SK-MEL-5 (cell line): Measurements from ENCODE around the gene ASIC2. TPM values are rescaled to one million over a fixed set of nuclear protein-coding genes. Genes with fewer than 3 reads are reported as not detected.

Source experiments
- DNase-seq: peaks from one replicate; pipeline ENCODE4 v3.0.0-alpha.2; 2016; ENCODE audit warnings: low read depth, low spot score
- in situ Hi-C: cut with HindIII; loops from 2 replicates; pipeline ENCODE4 v1.10.0; 2016; ENCODE audit warnings: low sequenced_read_pairs, high pct_unique_total_duplicates, low pct_unique_long_range_greater_than_20kb
- total RNA-seq: library from RNA; depleted of rRNA; stranded (reverse); fragments of >200 nt; shearing (Covaris generic); gene quantifications from 2 replicates; pipeline ENCODE4 v1.2.3, GENCODE V29; 2014

Gene ASIC2
- total RNA-seq, 1 experiment from 2014 or later = not detected

DNA sequence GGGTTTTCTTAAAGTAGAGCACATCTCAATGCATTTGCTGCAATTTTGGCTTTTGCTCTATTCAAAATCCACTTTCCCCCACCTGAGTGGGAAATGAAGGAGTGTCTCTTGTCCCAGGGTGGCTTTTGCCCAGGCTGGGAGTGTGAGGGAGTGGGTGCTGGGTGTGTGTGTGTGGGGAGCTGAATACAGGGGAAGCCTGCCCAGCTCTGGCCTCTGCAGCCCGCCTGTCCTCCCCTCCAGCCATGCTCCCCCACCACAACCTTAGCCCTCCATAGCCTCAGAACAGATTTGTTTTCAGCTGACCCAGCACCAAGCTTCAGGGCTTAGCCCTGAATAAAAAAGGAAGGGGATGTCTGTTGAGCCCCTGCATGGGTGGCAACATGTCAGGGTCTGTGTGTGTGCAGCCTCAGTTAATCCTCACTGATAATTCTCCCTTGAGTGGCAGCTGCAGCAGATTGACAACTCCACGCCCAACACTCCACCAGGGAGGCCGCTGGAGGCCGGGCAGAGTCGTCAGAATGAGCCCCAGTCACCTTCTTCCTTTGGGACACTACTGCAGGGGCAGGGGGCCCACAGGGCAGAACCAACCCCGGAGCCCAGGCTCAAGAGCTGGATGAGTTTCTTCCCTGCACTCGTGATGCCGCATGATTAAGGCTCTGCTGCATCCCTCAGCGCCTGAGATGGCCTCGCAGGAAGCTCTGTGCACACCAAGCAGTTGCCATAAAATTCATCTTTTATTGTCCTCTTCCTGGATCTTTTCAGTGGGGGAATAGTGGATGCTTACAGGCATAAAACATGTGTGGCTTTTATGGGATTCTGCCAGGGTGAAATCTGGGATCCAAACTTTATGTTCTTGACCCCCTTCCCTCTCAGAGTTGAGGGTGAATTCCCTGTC lies 246.5 kb downstream of the ASIC2 start:
- in situ Hi-C loops = no loop called here
- DNase-seq = no peak

DNA sequence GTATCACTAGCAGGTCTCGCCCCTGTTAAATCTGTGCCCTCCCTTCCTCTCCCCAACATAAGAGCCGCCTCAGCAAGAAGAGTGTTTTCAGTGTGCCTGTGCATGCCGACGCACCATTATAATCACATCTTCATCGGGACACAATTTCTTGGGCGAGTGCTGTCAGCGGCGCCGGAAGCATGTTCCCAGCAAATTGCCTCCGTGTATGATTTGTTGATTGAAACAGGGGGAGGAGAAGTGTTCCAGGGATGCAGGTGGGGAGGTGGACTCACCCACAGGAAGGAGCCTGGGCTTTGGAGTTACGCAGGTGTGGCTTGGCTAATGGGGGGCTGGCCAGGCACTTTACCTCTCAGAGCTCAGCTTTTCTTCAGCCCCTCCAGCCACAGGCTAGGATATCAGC lies 247.9 kb downstream of the ASIC2 start:
- in situ Hi-C loops = no loop called here
- no peak for DNase-seq

DNA sequence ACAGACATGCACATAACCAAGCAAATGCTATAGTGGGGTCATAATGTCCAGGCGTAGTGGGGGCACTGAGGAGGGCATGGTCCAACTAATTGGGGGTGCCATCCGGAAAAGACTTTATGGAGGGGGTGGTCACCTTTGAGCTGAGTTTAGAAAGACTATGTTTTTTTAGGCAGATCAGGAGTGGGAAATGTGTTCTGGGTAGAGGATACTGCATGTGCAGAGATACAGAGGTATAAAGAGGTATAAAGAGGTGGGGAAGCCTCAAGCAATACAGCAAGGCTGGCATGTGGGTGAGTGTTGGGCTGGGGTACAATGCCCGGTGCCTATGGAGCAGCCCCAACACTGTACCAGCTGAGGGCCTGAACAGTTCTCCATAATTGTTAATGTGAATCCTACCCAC lies 248.3 kb downstream of the ASIC2 start:
- no peak for DNase-seq
- in situ Hi-C loops = no loop called here

DNA sequence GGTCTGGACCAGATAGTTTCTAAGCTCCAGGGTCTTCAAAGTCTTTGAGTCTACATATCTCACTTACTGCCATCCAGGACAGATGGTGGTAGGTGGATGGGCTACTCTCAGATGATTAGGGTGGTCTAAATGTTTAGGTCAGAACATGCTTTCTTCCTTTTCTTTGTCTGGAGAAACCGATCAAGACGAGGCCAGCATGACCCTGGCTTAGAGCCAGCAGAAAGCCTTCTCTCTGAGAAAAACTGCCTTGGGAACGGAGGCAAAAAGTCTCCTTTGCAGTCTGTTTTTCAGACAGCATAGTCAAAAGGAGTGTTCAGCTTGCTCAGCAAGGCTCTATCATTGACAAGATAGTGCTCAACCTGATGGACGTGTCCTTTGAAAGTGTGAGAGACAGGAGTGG lies 252.6 kb downstream of the ASIC2 start:
- in situ Hi-C loops = no loop called here
- DNase-seq = no peak

DNA sequence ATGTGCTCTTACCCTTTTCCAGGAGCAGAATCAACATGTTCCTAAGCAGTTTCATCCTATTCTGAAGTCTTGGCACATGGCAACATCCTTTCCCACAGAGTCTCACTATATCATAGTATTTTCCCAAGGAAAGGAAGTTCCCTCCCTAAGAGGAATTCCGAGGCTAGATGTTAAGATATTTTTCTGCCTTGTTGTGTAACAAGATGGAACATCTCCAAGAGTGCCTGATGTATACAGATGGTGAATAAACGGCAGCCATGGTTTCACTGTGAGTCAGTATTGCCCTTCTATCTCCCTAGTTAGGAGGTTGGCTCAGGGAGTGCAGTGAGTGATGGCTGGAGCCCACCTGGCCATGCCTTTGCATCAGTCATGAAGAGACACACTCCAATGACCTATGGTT lies 253.2 kb downstream of the ASIC2 start:
- no peak for DNase-seq
- in situ Hi-C loops = no loop called here

DNA sequence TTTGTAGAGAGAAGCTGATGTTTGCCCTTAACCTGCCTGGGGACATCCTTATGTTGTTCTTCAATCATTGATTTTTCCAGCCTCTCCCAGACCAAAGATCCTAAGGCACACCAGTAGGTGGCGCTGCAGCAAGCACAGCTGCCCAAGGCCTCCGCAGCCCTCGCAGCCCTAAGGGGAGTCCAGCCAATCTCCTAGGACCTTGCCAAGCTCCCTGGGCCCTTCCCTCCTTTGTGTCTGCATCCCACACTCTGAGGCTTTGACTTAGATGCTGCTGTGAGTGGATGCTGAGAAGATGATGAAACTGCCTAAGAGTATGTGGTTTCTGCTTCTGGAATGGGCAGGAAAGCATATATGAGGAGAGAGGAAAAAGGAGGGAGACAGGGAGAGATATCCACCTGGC lies 254.4 kb downstream of the ASIC2 start:
- in situ Hi-C loops = no loop called here
- DNase-seq = peak; percentile 61

DNA sequence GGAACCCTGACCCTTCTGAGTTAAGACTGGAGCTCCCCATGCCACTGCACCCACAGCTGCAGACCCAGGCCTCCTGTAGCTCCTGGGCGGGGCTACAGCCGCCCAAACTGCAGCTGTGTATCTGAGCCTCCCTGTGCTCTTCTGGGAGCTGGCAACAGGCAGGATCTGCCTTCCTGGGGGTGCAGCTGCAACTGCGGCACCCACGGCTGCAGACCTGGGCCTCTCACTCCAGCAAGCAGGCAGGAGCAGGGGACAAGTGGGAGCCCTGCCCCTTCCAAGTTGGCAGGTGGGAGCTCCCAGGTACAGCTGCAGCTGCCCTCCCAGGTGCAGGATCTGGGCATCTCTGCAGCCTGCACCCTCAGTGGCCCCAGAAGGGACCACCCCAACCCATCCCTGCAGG lies 259.9 kb downstream of the ASIC2 start:
- DNase-seq = no peak
- in situ Hi-C loops = no loop called here

DNA sequence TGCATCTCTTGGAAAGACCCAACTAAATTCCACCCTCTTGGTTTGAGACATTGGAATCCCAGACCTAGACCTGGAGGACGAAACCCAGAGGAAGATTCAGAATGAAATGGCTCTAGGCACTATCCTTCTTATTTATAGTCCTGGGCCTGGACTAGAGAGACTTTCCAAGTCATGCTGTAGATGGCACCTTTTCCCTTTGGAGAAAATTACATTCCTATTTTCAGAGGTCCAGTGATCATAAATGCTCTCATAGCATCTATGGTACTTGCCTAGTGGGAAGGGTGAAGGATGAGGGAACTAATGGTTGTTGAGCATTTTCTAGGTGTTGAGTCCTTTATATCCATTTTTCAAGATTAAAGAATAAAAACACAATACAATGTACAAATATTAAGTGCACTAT lies 264.3 kb downstream of the ASIC2 start:
- in situ Hi-C loops = no loop called here
- DNase-seq = no peak

DNA sequence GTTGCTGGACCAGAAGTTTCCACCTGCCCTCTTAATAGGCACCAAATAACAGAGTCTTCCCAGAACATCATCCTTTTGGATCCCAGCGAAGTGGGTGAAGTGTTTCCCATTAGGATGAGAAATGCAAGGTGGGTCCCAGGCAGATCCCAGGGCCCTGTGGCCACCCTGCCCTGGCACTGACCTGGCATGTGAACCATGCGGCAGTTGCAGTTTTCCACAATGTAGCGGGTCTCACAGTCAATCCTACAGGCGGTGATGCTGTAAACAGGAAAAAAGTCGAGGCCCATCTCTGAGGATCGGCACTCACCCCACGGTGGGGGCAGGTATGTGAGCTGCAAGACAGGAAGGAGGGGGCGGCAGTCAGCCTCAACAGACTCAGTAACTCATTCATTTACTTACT lies 265.0 kb downstream of the ASIC2 start:
- in situ Hi-C loops = no loop called here
- no peak for DNase-seq

DNA sequence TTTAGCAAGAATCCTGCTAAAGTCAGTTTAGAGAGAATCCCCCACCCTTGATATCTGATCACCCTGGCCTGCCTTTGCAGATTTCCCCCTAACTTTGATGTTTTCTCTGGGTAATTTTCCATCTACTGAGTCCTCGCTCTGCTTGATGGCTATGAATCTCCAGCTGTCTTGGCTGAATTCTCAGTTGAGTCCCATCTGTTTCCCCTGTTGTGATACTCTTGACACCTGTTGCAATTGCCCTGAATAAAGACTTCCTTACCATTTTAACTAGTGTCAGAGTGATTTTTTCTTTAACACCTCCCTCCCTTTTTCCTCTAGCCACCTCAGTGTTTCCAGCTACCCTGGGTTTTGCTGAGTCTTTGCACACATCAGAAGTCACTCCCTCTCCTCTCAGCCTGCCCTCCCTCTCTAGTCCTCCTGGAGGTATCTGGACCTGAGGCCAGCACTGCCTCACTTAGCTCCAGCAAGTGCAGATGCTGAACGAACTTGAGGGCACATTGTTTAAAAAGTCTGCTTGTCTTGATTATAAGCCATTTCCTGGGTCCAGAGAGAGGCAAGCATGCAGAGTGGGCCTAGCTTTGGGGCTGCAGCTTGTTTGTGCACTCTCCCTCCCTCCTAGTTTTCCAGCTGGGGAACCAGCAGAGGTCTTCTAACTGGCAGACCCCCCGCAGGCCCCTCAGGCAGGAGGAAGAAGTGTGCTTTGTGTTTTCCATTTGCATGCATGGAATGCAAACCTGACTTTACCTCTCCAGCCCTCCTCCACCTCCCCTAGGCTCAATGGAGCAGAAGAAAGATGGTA lies 268.2 kb downstream of the ASIC2 start:
- in situ Hi-C loops = no loop called here
- no peak for DNase-seq

DNA sequence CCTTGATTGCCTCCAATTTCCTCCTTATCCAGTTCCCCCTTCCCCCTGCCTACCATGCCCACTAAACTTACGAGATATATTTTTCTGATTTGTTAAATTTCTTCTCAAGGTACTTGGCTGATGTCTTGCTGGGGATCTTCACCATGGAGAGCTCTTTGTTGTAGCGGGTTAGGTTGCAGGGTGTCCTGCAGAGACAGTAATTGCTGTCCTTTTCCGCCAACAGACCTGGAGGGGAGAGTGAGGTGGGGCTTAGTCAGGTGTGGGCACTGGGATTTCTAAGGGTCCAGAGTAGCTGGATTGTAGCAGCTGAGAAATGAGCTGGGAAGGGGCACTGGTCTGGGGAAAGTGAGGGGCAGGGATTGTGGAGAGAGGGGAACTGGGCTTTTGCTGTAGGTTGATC lies 269.3 kb downstream of the ASIC2 start:
- in situ Hi-C loops = no loop called here
- no peak for DNase-seq

DNA sequence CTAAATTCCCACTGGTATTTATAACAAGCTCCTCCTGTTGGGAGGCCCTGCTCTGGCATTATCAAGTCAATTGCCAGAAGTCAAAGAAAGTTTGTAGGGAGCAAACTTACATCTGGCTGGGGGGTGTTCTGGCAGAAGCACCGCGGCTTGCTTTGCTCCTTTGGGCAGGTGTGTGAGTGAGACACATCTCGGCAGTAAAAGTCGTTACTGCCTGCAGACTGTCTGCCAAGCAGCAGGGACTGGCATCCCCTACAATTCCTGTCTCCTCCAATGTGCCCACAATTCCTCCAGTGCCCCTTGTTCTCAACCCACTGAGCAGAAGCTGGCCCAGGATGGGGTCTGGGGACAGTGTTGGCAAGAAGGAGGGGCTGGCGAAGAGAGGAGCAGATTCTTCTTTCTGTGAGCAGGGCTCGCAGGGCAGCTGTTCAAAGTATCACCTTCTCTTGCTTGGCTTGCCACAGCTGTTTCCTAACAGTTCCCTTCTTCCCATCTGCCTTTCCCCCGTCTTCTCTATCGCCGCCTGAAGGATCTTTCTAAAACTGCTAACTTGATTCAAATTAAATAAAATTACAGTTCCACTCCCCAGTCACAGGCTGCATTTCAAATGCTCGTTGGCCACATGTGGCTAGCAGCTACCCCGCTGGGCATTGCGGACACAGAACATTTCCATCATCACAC lies 271.2 kb downstream of the ASIC2 start:
- in situ Hi-C loops = no loop called here
- peak; percentile 36 for DNase-seq

DNA sequence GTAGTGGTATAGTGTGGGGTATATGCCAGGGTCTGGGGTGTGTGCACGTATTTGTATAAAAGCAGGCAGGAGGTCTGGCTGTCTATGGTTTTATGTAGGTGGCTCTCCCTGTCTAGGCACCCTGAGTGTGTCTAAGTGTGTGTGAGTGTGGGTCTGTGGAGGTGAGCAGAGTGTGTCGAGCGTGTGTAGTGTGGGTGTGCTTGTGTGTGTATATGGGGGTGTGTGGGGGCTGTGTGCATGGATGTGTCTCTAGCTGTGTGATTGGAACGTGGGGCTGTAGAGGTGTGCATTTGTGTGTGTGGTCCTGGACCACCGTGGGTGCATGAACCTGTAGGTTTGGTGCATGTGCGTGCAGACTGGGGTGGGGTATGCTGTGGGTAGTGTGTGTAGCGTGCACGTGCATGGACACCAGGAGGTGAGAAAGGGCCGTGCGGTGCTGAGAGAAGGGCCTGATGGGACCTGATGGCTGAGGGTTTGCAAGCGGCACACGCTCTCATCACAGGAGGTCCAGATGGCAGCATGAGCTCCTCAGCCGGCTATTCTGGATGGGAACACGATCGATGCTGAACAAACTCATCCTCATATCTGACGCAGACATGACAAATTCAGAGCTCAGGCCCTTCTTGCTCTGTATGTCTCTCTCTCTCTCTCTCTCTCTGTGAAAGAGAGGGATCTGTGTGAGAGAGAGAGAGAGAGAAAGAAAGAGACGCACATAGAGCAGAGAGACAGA lies 273.8 kb downstream of the ASIC2 start:
- no peak for DNase-seq
- in situ Hi-C loops = no loop called here

DNA sequence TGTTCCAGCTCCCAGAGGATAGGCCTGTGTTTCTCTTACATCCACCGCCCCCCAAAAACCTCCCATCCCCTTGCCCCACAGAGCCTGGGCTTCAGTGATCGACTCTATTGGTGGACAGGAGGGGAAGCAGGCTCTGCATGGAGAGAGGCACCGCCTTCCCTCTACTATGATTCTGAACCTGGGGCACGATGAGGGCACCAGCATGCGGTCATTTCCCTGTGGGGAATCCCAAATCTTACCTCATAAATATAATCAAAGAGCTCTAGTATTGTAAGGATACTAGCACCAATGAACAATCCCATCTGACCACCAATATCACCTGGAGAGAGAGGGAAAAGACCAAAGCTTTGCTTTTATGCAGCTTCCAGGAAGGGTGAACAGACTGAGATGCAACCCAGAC lies 275.7 kb downstream of the ASIC2 start:
- in situ Hi-C loops = no loop called here
- DNase-seq = no peak

DNA sequence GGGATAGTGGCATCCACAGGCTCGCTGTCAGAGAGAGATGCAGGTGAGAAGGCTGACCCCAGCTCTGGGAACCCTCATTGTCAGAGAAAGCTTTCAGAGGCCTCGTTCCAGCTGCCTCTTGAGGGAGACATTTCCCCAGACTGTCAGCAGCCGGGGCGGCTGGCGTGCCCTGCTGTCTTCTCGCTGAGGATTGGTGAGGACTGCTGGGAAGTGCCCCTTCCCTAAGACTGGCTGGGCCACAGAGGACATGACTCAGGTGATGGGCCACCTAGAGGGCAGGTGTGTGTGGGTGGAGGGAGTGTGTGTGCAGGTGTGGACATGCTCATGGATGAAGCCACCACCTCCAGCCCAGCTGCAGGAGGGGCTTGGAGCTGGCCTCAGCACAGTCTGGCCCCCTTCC lies 276.2 kb downstream of the ASIC2 start:
- in situ Hi-C loops = no loop called here
- DNase-seq = no peak

DNA sequence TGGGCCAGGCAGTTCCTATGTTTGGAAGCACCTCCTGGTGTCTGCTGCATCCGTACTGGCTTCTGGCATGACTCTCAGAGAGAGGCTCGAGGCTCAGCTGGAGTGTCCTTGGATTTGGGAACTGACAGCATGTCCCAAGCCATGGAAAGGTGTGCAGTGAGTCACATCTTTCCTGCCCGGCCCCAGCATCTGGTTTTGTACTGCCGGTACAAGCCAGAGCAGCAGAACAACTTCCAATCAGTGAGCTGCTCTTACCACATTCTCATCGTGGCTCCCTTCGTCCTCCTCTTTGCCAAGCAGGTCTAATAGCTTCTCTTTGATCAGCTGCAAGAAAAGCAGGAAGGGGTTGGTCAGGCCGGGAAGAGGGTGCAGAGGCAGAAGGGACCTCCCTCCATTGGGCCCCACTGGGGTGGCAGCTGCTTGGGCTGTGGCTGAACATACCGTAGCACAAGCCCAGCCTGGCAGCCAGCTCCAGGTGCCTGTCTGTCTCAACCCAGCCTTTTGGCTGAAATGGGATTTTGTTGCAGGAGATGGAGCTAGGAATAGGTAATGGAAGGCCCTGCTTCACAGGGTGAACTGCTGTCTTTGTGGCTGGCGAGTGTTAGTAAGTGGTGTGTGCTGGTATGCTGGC lies 277.3 kb downstream of the ASIC2 start:
- no peak for DNase-seq
- in situ Hi-C loops = no loop called here

DNA sequence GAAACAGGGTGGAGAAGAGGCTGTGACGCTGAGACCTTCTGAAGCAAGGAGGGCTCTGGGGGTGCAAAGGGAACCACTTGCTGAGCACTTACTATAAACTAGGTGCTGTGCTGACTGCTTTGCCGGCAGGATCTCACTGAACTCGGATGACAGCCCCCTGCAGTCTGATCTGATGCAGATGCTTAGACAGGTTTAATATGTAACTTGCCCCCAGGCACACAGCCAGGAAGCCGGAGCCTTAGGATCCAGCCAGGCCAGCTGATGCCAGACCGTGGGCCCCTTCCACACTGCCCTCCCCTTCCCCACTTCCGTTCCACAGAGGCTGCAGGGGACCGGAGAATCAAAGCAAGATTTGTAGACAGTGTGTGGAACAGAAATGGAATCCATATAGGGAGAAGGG lies 278.3 kb downstream of the ASIC2 start:
- in situ Hi-C loops = no loop called here
- no peak for DNase-seq
